GM19324 (cell line): Measurements from ENCODE around the gene RALGAPB.

ENCODE experiments used
- ATAC-seq: cut with Tn5 transposase; IDR thresholded peaks from one replicate; pipeline ENCODE4 v1.9.1; 2021; ENCODE audit warnings: mild to moderate bottlenecking, moderate library complexity; ENCODE audit not compliant: unreplicated experiment, low FRiP score

The RALGAPB gene

GRCh38 chr20:38603286-38603685 is 130.6 kb downstream of the RALGAPB start:
- no peak for ATAC-seq

- no peak for ATAC-seq
Measured at GRCh38 chr20:38604873-38605303, 132.2 kb downstream of the RALGAPB start.

- ATAC-seq: no peak
Measured at GRCh38 chr20:38607351-38607750, 134.7 kb downstream of the RALGAPB start.

- ATAC-seq: no peak
Measured at GRCh38 chr20:38608188-38608587, 135.5 kb downstream of the RALGAPB start.

GRCh38 chr20:38609815-38610214 is 137.2 kb downstream of the RALGAPB start:
- ATAC-seq: no peak

- no peak for ATAC-seq
Measured at GRCh38 chr20:38610521-38610920, 137.9 kb downstream of the RALGAPB start.

- no peak for ATAC-seq
Measured at GRCh38 chr20:38612751-38613515, 140.3 kb downstream of the RALGAPB start.

- ATAC-seq: no peak
Measured at GRCh38 chr20:38615283-38615682, 142.6 kb downstream of the RALGAPB start.

- ATAC-seq: no peak
Measured at GRCh38 chr20:38616457-38616856, 143.8 kb downstream of the RALGAPB start.

GRCh38 chr20:38617011-38617829 is 144.6 kb downstream of the RALGAPB start:
- ATAC-seq: no peak

GRCh38 chr20:38617830-38618196 is 145.2 kb downstream of the RALGAPB start:
- ATAC-seq: no peak

- no peak for ATAC-seq
Measured at GRCh38 chr20:38620441-38620840, 147.8 kb downstream of the RALGAPB start.

- no peak for ATAC-seq
Measured at GRCh38 chr20:38623061-38623460, 150.4 kb downstream of the RALGAPB start.

- no peak for ATAC-seq
Measured at GRCh38 chr20:38624084-38624483, 151.4 kb downstream of the RALGAPB start.

- ATAC-seq: no peak
Measured at GRCh38 chr20:38625896-38626295, 153.3 kb downstream of the RALGAPB start.

- no peak for ATAC-seq
Measured at GRCh38 chr20:38626921-38627659, 154.4 kb downstream of the RALGAPB start.
